Effector CD8-positive, alpha-beta T cell (primary cell): ENCODE data around the gene ZNF823.
"Not testable (repeated sequence)": the region's sequence is repeated elsewhere in the genome, so short reads cannot be mapped to it uniquely, and the experiment has no call there.

Source experiments
- DNase-seq: peaks from one replicate; lab custom pipeline; 2025; lab: John Stamatoyannopoulos, UW

ZNF823 gene

DNA sequence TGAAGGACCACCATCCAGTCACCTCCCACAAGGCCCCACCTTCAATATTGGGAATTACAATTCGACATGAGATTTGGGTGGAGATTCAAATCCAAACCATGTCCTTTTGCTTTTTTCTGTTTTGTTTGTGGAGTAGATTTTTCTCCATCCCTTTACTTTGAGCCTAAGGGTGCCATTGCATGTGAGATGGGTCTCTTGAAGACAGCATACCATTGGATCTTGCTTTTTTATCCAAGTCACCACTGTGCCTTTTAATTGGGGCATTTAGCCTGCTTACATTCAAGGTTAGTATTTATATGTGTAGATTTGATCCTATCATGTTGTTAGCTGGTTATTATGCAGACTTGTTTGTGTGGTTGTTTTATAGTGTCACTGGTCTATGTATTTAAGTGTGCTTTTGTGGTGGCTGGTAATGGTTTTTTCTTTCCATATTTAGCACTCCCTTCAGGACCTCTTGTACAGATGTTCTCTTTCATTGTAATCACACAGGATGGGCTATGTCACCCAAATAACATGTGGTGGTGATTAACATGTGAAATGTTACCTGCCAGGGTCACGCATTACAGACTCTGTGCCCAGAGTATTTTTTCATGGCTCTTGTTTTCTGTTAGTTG is 58.0 kb downstream of the ZNF823 start:
- no peak for DNase-seq

DNA sequence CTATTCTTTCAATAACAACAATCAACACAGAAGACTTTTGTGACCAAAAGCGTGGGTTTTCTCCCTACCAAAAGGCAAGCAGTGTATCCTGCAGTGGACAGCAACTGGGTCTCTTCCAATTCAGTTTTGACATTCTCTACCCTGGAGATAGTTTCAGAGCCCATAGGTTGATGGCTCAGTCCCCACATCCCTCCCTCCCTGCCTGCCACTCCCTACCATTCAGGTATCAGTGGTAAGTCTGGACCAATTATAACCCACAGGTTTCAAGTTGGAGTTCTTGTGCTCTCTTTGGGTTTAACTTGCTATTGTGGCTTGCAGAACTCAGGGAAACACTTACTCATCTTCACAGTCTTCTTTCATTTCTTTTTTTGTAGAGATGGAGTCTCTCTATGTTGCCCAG is 60.2 kb downstream of the ZNF823 start:
- DNase-seq: no peak

- not testable (repeated sequence) for DNase-seq
Observed at GRCh38 chr19:11676661-11677600, 61.8 kb downstream of the ZNF823 start.

DNA sequence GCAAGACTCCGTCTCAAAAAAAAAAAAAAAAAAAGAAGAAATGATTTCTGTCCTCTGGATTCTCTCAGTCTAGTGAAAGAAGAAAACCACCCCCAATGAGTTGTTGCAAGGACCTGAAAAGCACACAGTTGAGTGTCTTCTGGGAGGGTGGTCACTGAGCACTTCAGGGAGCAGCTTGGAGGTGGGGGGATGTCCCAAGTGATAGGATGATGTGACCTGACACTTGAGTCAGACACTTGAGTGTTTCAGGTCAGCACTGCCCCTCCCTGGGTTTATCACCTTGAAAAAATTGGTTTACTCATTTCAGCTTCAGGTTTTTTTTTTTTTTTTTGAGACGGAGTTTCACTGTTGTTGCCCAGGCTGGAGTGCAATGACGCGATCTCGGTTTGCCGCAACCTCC is 63.2 kb downstream of the ZNF823 start:
- no peak for DNase-seq

DNA sequence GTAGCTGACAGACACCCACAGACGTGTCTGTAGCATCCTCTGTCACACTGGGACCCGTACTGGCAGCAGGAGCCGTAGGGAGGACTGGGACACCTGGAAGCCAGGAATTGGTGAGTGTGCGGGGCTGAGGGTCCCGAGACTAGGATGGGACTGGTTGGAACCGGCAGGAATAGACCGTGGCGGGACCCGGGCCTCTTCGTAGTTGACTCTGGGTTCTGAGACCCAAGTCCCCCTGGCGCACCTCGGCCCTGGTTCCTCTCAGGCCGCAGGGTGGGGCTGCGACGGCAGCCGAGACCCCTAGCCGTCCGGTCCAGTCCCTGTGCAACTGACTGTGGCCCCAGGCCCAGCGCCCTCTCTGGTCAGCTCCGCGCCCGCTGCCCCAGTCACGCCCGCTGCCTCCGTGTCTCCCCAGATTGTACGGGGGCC is 64.7 kb downstream of the ZNF823 start:
- DNase-seq: no peak

- DNase-seq: no peak
Observed at GRCh38 chr19:11673608-11674041, 65.1 kb downstream of the ZNF823 start.
